HepG2 (cell line): ENCODE data around the gene TMEM233. TPM values are rescaled to one million over a fixed set of nuclear protein-coding genes. Genes with fewer than 3 reads are reported as not detected.

Source experiments
- AGO2 ChIP-seq: fragments of 200-400 bp; formaldehyde crosslinking; optimal IDR thresholded peaks from 2 replicates; pipeline ENCODE3; 2017; ENCODE audit warnings: mild to moderate bottlenecking, low read depth, low read length, moderate library complexity
- ATF5 ChIP-seq: sonication (generic); formaldehyde crosslinking; IDR thresholded peaks from 2 replicates; pipeline ENCODE4 v1.4.0; 2020; ENCODE audit warnings: mild to moderate bottlenecking, low read depth, missing genetic modification reagents
- DNMT1 ChIP-seq: sonication (generic); formaldehyde crosslinking; IDR thresholded peaks from 2 replicates; pipeline ENCODE4 v1.5.1; 2020; ENCODE audit warnings: mild to moderate bottlenecking, missing genetic modification reagents
- ELF1 ChIP-seq: sonication (generic); formaldehyde crosslinking; IDR thresholded peaks from 2 replicates; pipeline ENCODE4 v1.4.0; 2020; ENCODE audit warnings: missing genetic modification reagents
- EP300 ChIP-seq, 3 experiments: sonication (generic) in 1 of 3; formaldehyde crosslinking in 1 of 3; IDR thresholded peaks; 2 replicates each; pipeline versions ENCODE4 v1.5.1 to v1.6.1; 2011 to 2020; ENCODE audit warnings: low read depth in 2 of 3, low read length in 2 of 3, borderline replicate concordance in 1 of 3, improper control_type of control experiment in 1 of 3, mild to moderate bottlenecking in 1 of 3, missing genetic modification reagents in 1 of 3, moderate library complexity in 1 of 3
- FOXK1 ChIP-seq: sonication (generic); formaldehyde crosslinking; IDR thresholded peaks from 2 replicates; pipeline ENCODE4 v1.4.0; 2020; ENCODE audit warnings: low read depth, missing genetic modification reagents, borderline replicate concordance
- IKZF4 ChIP-seq: sonication (generic); formaldehyde crosslinking; IDR thresholded peaks from 2 replicates; pipeline ENCODE4 v1.5.1; 2020; ENCODE audit warnings: borderline replicate concordance, mild to moderate bottlenecking, low read depth, missing genetic modification reagents; ENCODE audit errors: not compliant biosample characterization
- KDM6A ChIP-seq: IDR thresholded peaks from 2 replicates; pipeline ENCODE4 v1.6.1; 2016; ENCODE audit warnings: low read depth
- KLF11 ChIP-seq: IDR thresholded peaks from 2 replicates; pipeline ENCODE4 v1.6.1; 2016; ENCODE audit warnings: missing compliant biosample characterization
- MATR3 ChIP-seq: sonication (generic); formaldehyde crosslinking; IDR thresholded peaks from 2 replicates; pipeline ENCODE4 v1.4.0; 2020; ENCODE audit warnings: missing genetic modification reagents
- NFRKB ChIP-seq: fragments of 450-650 bp; IDR thresholded peaks from 2 replicates; pipeline ENCODE4 v1.6.1; 2017
- NR2F1 ChIP-seq, 2 experiments: fragments of 450-650 bp in 1 of 2; formaldehyde crosslinking in 1 of 2; IDR thresholded peaks; 2 replicates each; pipeline versions ENCODE4 v1.5.0 to v1.6.1; 2016 to 2020; ENCODE audit warnings: mild to moderate bottlenecking in 1 of 2, missing compliant biosample characterization in 1 of 2, missing genetic modification reagents in 1 of 2, moderate library complexity in 1 of 2
- PLRG1 ChIP-seq: fragments of 450-650 bp; conservative IDR thresholded peaks from 2 replicates; pipeline ENCODE4 v1.6.1; 2016
- POLR2AphosphoS5 ChIP-seq: IDR thresholded peaks from 2 replicates; pipeline ENCODE4 v1.6.1; 2012; ENCODE audit warnings: low read depth, low read length
- SMYD3 ChIP-seq: sonication (generic); formaldehyde crosslinking; IDR thresholded peaks from 2 replicates; pipeline ENCODE4 v1.8.1; 2023; ENCODE audit warnings: mild to moderate bottlenecking, missing genetic modification reagents
- SNRNP70 ChIP-seq: fragments of 200-400 bp; formaldehyde crosslinking; IDR thresholded peaks from 2 replicates; pipeline ENCODE4 v1.6.1; 2017; ENCODE audit warnings: mild to moderate bottlenecking, low read depth, low read length, moderate library complexity
- ZFX ChIP-seq: sonication (generic); formaldehyde crosslinking; IDR thresholded peaks from 2 replicates; pipeline ENCODE4 v1.4.0; 2020; ENCODE audit warnings: mild to moderate bottlenecking, low read depth, missing genetic modification reagents, moderate library complexity
- ZFY ChIP-seq: sonication (generic); formaldehyde crosslinking; IDR thresholded peaks from 2 replicates; pipeline ENCODE4 v1.4.0; 2020; ENCODE audit warnings: missing genetic modification reagents
- ZNF484 ChIP-seq: sonication (generic); formaldehyde crosslinking; IDR thresholded peaks from 2 replicates; pipeline ENCODE4 v1.5.1; 2020; ENCODE audit warnings: mild to moderate bottlenecking, low read depth, missing genetic modification reagents, borderline replicate concordance
- ZNF503 ChIP-seq: sonication (generic); formaldehyde crosslinking; IDR thresholded peaks from 2 replicates; pipeline ENCODE4 v1.4.0; 2020; ENCODE audit warnings: missing genetic modification reagents
- ZNF563 ChIP-seq: sonication (generic); formaldehyde crosslinking; IDR thresholded peaks from 2 replicates; pipeline ENCODE4 v1.8.0; 2022; ENCODE audit warnings: mild to moderate bottlenecking, moderate library complexity, missing genetic modification reagents
- polyA plus RNA-seq, 8 experiments: library from polyadenylated mRNA; depleted of rRNA in 3 of 8; stranded (reverse) in 7 of 8; unstranded in 1 of 8; fragments of >200 nt; fragmentation: Illumina TruSeq in 4 of 8; extraction: Trizol in 4 of 8; gene quantifications; 2 replicates each; pipeline versions ENCODE4 v1.2.1 to v1.2.3, GENCODE V29; 2011 to 2016; ENCODE audit warnings: low read depth in 4 of 8, missing spikeins in 1 of 8, mixed read lengths in 1 of 8; ENCODE audit not compliant: insufficient read depth in 1 of 8
- total RNA-seq, 5 experiments: library from RNA; depleted of rRNA; stranded (reverse); fragments of >200 nt; fragmentation: Illumina TruSeq; extraction: Trizol; gene quantifications; 2 replicates each; pipeline ENCODE4 v1.2.3, GENCODE V29; 2016; ENCODE audit warnings: low read depth in 1 of 5
- TF ChIP-seq, protein P1 (sequence below): sonication (generic); formaldehyde crosslinking; IDR thresholded peaks from 2 replicates; pipeline ENCODE4 v1.5.1; 2020; ENCODE audit warnings: mild to moderate bottlenecking, moderate library complexity, missing genetic modification reagents
- TF ChIP-seq, protein P2 (sequence below): sonication (generic); formaldehyde crosslinking; IDR thresholded peaks from 2 replicates; pipeline ENCODE4 v1.9.0; 2021; ENCODE audit warnings: missing genetic modification reagents, borderline replicate concordance

The TMEM233 gene
- total and polyA plus RNA-seq, 2 of the 13 experiments (the other 11 are each of a cell fraction or from before 2014, with no cell fraction given): 0.03 TPM; not detected in 1

DNA sequence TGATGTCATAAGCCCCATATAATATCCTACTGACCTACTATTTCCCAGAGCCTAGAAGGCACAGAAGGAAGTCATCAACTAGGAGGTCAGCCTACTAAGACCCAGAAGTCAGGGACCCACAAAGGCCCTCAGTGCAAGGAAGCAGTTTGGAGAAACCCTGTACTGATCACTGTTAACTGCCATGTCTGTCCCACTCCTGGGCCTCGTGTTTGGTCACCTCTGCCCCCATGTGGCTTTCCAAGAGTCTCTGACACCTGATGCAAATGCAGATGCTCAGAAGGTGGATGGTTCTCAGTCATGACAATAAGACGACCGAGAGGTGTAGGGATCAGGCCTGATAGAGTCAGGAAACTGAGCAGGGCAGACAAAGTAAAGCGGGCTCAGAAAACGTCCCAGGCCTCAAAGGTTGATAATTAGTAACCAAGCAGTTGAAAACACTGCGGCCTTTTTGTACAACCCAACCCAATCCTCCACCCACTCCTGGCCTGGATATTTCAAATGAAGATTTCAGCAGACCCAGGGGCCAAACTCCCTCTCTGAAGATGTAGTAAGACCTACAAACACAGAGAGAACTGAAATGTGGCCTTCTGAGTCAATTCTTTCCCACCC lies 97.7 kb downstream of the TMEM233 start (continued):
- TF ChIP-seq IKZF4: no peak
- no peak for TF ChIP-seq SMYD3 (CRISPR knock-in tag)
- TF ChIP-seq MATR3: no peak
- no peak for TF ChIP-seq AGO2
- TF ChIP-seq ZNF503 (CRISPR knock-in tag): no peak
- no peak for TF ChIP-seq NFRKB
- no peak for TF ChIP-seq DNMT1 (CRISPR knock-in tag)
- TF ChIP-seq ZFX (CRISPR knock-in tag): peak; percentile 44
- no peak for TF ChIP-seq ATF5 (CRISPR knock-in tag)
- no peak for TF ChIP-seq PLRG1
- TF ChIP-seq, protein P1, sequence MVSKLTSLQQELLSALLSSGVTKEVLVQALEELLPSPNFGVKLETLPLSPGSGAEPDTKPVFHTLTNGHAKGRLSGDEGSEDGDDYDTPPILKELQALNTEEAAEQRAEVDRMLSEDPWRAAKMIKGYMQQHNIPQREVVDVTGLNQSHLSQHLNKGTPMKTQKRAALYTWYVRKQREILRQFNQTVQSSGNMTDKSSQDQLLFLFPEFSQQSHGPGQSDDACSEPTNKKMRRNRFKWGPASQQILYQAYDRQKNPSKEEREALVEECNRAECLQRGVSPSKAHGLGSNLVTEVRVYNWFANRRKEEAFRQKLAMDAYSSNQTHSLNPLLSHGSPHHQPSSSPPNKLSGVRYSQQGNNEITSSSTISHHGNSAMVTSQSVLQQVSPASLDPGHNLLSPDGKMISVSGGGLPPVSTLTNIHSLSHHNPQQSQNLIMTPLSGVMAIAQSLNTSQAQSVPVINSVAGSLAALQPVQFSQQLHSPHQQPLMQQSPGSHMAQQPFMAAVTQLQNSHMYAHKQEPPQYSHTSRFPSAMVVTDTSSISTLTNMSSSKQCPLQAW (CRISPR knock-in tag): no peak
- TF ChIP-seq ZNF563 (CRISPR knock-in tag): no peak
- TF ChIP-seq, protein P2, sequence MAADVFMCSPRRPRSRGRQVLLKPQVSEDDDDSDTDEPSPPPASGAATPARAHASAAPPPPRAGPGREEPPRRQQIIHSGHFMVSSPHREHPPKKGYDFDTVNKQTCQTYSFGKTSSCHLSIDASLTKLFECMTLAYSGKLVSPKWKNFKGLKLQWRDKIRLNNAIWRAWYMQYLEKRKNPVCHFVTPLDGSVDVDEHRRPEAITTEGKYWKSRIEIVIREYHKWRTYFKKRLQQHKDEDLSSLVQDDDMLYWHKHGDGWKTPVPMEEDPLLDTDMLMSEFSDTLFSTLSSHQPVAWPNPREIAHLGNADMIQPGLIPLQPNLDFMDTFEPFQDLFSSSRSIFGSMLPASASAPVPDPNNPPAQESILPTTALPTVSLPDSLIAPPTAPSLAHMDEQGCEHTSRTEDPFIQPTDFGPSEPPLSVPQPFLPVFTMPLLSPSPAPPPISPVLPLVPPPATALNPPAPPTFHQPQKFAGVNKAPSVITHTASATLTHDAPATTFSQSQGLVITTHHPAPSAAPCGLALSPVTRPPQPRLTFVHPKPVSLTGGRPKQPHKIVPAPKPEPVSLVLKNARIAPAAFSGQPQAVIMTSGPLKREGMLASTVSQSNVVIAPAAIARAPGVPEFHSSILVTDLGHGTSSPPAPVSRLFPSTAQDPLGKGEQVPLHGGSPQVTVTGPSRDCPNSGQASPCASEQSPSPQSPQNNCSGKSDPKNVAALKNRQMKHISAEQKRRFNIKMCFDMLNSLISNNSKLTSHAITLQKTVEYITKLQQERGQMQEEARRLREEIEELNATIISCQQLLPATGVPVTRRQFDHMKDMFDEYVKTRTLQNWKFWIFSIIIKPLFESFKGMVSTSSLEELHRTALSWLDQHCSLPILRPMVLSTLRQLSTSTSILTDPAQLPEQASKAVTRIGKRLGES (CRISPR knock-in tag): no peak
- TF ChIP-seq SNRNP70: no peak
- TF ChIP-seq KDM6A: no peak
- no peak for TF ChIP-seq ELF1 (CRISPR knock-in tag)
- no peak for TF ChIP-seq NR2F1 (CRISPR knock-in tag; IDR thresholded peaks at IDR 0.05)
- 0 out of 2 replicates have a peak, but pooled peaks have one; percentile 21 for TF ChIP-seq POLR2AphosphoS5
- TF ChIP-seq KLF11 (CRISPR knock-in tag): no peak
- TF ChIP-seq ZNF484 (CRISPR knock-in tag): no peak
- peak in 1 of 2 experiments; percentile 11; a peak in 1 of 4 replicates for TF ChIP-seq EP300 (IDR thresholded peaks at IDR 0.05; ENCODE audit: low read depth in 2 of 2, low read length in 2 of 2)
- TF ChIP-seq EP300 (CRISPR knock-in tag; IDR thresholded peaks at IDR 0.05; ENCODE audit: borderline replicate concordance): no peak
- TF ChIP-seq ZFY (CRISPR knock-in tag): peak; percentile 48
- no peak for TF ChIP-seq FOXK1 (CRISPR knock-in tag)
